Tibial nerve (tissue), 4 donors: ENCODE measurements around the gene LRRC51.

Experiments
- EP300 ChIP-seq, 2 donors: sonication (generic); formaldehyde crosslinking; IDR thresholded peaks; one replicate each; pipeline ENCODE4 v1.6.1; 2017; ENCODE audit warnings: antibody characterized with exemption in 2 of 2, mild to moderate bottlenecking in 1 of 2
- POLR2A ChIP-seq, 2 donors: fragments of 450-650 bp; IDR thresholded peaks; one replicate each; pipeline ENCODE4 v1.6.1; 2017; ENCODE audit warnings: antibody characterized with exemption in 2 of 2, mild to moderate bottlenecking in 2 of 2, moderate library complexity in 2 of 2
- TF ChIP-seq, protein P1 (sequence below), 5 experiments: fragments of 200-600 bp in 3 of 5; fragments of 450-650 bp in 2 of 5; sonication (generic) in 3 of 5; IDR thresholded peaks; one replicate each; pipeline ENCODE4 v1.5.1; 2016 to 2019; ENCODE audit warnings: antibody characterized with exemption in 5 of 5, mild to moderate bottlenecking in 3 of 5, moderate library complexity in 2 of 5

GRCh38 chr11:72100462-72100861, 19.8 kb downstream of the LRRC51 start:
- TF ChIP-seq, protein P1, sequence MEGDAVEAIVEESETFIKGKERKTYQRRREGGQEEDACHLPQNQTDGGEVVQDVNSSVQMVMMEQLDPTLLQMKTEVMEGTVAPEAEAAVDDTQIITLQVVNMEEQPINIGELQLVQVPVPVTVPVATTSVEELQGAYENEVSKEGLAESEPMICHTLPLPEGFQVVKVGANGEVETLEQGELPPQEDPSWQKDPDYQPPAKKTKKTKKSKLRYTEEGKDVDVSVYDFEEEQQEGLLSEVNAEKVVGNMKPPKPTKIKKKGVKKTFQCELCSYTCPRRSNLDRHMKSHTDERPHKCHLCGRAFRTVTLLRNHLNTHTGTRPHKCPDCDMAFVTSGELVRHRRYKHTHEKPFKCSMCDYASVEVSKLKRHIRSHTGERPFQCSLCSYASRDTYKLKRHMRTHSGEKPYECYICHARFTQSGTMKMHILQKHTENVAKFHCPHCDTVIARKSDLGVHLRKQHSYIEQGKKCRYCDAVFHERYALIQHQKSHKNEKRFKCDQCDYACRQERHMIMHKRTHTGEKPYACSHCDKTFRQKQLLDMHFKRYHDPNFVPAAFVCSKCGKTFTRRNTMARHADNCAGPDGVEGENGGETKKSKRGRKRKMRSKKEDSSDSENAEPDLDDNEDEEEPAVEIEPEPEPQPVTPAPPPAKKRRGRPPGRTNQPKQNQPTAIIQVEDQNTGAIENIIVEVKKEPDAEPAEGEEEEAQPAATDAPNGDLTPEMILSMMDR (IDR thresholded peaks at IDR 0.05), result no peak
- TF ChIP-seq EP300 (IDR thresholded peaks at IDR 0.05) (no peak), POLR2A (IDR thresholded peaks at IDR 0.05) (no peak)
